GM19193 (cell line): ENCODE results near the gene DSP.

Experiments used
- POLR2A ChIP-seq: IDR thresholded peaks from 4 replicates; pipeline ENCODE4 v1.6.1; 2011; ENCODE audit not compliant: insufficient read depth, insufficient read length; ENCODE audit errors: extremely low read depth

The DSP gene

GRCh38 chr6:7589949-7590917 is 48.8 kb downstream of the DSP start, which contains the start of gene SNRNP48:
Gene SNRNP48 (plus strand): TSS chr6:7590198. CDS start chr6:7590258, 60 bp downstream.
- peak; percentile 92 for TF ChIP-seq POLR2A

GRCh38 chr6:7590918-7591302 is 49.4 kb downstream of the DSP start:
- TF ChIP-seq POLR2A: no peak

- no peak for TF ChIP-seq POLR2A
These were observed 50.3 kb downstream of the DSP start for GRCh38 chr6:7591770-7592169.

GRCh38 chr6:7593229-7593628 is 51.8 kb downstream of the DSP start:
- no peak for TF ChIP-seq POLR2A

GRCh38 chr6:7594579-7595125 is 53.2 kb downstream of the DSP start:
- TF ChIP-seq POLR2A: no peak

- no peak for TF ChIP-seq POLR2A
These were observed 62.5 kb downstream of the DSP start for GRCh38 chr6:7604003-7604402.

- TF ChIP-seq POLR2A: no peak
These were observed 63.0 kb downstream of the DSP start for GRCh38 chr6:7604506-7604905.

- TF ChIP-seq POLR2A: no peak
These were observed 74.3 kb downstream of the DSP start for GRCh38 chr6:7615611-7616383.

GRCh38 chr6:7617801-7618764 is 76.6 kb downstream of the DSP start:
- TF ChIP-seq POLR2A: no peak

- no peak for TF ChIP-seq POLR2A
These were observed 80.3 kb downstream of the DSP start for GRCh38 chr6:7621761-7622160.

- no peak for TF ChIP-seq POLR2A
These were observed 83.6 kb downstream of the DSP start for GRCh38 chr6:7624796-7625710.

- TF ChIP-seq POLR2A: no peak
These were observed 87.0 kb downstream of the DSP start for GRCh38 chr6:7628479-7628878.

- TF ChIP-seq POLR2A: no peak
These were observed 87.4 kb downstream of the DSP start for GRCh38 chr6:7628909-7629308.

GRCh38 chr6:7629321-7629720 is 87.8 kb downstream of the DSP start:
- no peak for TF ChIP-seq POLR2A

- TF ChIP-seq POLR2A: no peak
These were observed 89.3 kb downstream of the DSP start for GRCh38 chr6:7630792-7631191.
